ENCODE results near the gene CYYR1.

The CYYR1 gene

DNA sequence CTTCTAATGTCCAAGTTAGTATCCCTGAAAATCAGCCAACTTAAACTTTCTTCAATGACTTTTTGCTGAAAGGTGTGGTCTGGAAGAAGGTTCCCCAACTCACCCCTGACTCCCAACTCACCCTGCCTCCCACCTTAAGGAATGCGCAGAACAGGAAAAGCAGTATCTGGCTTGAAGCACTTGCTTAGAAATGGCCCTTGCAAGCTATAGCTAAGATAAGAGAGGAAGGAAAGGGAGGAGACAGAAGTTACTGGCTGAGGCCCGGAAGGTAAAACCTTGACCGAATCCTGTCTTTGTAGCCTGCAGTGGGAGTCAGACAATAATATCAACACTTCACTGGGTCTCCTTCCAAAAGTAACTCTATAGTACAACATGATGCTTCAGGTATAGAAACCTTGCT, 2.9 kb downstream of the CYYR1 start:
- TF ChIP-seq CTCF (conservative IDR thresholded peaks at IDR 0.05; ENCODE audit: low read depth, low read length) = no peak
- H3K4me3 ChIP-seq (ENCODE audit: low read depth, low read length) = no peak overlapping the region
- no peak for DNase-seq (ENCODE audit: low read depth)

- H3K4me3 ChIP-seq (ENCODE audit: low read depth, low read length) = no peak overlapping the region
- no peak for TF ChIP-seq CTCF (conservative IDR thresholded peaks at IDR 0.05; ENCODE audit: low read depth, low read length)
- DNase-seq (ENCODE audit: low read depth) = no peak
These were observed 7.5 kb downstream of the CYYR1 start for GRCh38 chr21:26565546-26565945.

DNA sequence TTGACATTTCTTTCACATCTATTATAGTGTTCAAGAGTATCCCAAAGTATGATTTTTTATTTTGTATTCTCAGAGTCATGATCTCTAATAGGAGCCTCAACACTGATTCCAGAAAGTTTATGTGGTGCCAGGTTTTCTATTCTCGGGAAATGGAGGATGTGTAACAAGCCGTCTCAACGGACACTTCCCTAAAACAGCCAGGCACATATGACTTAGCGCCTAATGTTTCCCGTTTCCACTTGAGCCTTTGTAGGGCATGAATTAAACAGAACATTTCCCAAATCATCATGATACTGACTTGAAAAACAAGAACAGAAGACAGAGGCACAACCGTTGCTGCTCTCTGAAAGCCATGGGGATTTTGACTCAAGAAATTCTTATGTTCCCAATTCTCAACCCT, 8.0 kb downstream of the CYYR1 start:
- TF ChIP-seq CTCF (conservative IDR thresholded peaks at IDR 0.05; ENCODE audit: low read depth, low read length) = no peak
- no peak overlapping the region for H3K4me3 ChIP-seq (ENCODE audit: low read depth, low read length)
- no peak for DNase-seq (ENCODE audit: low read depth)

DNA sequence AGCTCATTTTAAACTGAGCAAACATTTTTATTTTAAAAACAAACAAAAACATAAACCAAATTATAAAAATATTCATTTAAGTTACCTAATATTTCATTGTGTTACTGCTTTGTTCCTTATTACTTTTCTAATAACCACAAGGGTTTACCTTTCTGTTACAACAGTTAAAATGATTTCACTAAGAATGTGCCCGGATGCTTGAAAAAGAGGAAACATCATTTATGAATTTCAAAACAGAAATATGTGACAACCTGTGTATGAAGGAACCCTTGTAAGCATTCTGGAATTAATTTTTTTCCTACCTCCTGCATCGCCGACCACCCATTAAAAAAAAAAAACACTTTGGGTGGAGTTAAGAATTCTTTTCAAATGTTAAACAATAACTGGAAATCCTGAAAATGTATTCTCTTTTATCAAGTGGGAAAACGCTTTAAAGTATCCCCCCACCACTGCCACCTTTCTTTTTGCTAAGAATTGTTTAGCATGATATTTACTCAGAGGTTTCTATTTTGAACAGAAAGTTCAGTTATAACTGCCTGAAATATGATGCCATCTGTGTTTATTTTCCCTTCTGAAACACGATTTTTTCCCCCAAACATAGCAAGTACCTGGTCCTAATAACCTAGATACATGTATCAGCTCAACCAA, 9.1 kb downstream of the CYYR1 start:
- no peak overlapping the region for H3K4me3 ChIP-seq (ENCODE audit: low read depth, low read length)
- no peak for DNase-seq (ENCODE audit: low read depth)
- no peak for TF ChIP-seq CTCF (conservative IDR thresholded peaks at IDR 0.05; ENCODE audit: low read depth, low read length)

- no peak for DNase-seq (ENCODE audit: low read depth)
- no peak overlapping the region for H3K4me3 ChIP-seq (ENCODE audit: low read depth, low read length)
- no peak for TF ChIP-seq CTCF (conservative IDR thresholded peaks at IDR 0.05; ENCODE audit: low read depth, low read length)
These were observed 12.5 kb downstream of the CYYR1 start for GRCh38 chr21:26560612-26561011.

DNA sequence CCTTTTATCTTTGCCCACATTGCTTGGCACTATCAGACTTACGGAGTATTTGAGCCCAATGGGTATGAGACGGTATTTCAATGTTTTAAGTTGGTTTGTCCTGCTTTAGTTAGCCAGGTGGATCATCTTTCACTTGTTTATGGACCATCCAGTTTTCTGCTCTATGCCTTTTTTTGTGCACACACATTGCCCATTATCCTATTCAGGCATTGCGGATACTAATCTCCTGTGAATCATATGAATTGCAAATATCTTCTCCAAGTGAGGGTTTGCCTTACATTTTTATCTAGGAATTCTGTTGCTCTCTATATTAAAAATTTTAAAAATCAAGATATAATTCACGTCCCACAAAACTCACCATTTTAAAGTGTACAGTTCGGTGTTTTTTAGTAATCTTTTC, 14.0 kb downstream of the CYYR1 start:
- no peak overlapping the region for H3K4me3 ChIP-seq (ENCODE audit: low read depth, low read length)
- no peak for TF ChIP-seq CTCF (conservative IDR thresholded peaks at IDR 0.05; ENCODE audit: low read depth, low read length)
- no peak for DNase-seq (ENCODE audit: low read depth)

DNA sequence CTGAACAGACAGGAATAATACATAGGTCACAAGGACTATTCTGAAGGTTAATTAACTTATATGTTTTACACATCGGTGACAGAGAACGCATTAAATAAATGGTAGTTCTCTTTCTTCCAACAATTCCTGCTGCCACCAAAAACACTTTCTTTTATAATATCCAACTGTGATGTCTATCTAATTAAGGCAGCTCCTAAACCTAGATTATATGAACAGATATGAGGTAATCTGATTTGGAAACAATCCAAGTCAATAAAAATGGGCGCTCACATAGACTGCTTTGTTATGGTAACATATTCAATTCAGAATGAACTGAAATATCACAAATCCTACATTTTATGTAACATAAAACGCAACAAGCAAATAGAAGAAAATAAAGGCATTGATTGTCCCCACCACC, 16.0 kb downstream of the CYYR1 start:
- TF ChIP-seq CTCF (conservative IDR thresholded peaks at IDR 0.05; ENCODE audit: low read depth, low read length) = no peak
- no peak for DNase-seq (ENCODE audit: low read depth)
- H3K4me3 ChIP-seq (ENCODE audit: low read depth, low read length) = no peak overlapping the region

All from choroid plexus epithelial cell (primary cell).